ENCODE results near the gene RPH3AL.

GRCh38 chr17:323721-324571, 28.7 kb downstream of the RPH3AL start:
- TF ChIP-seq POLR2AphosphoS5 (IDR thresholded peaks at IDR 0.05), result no peak
- TF ChIP-seq, protein P1, sequence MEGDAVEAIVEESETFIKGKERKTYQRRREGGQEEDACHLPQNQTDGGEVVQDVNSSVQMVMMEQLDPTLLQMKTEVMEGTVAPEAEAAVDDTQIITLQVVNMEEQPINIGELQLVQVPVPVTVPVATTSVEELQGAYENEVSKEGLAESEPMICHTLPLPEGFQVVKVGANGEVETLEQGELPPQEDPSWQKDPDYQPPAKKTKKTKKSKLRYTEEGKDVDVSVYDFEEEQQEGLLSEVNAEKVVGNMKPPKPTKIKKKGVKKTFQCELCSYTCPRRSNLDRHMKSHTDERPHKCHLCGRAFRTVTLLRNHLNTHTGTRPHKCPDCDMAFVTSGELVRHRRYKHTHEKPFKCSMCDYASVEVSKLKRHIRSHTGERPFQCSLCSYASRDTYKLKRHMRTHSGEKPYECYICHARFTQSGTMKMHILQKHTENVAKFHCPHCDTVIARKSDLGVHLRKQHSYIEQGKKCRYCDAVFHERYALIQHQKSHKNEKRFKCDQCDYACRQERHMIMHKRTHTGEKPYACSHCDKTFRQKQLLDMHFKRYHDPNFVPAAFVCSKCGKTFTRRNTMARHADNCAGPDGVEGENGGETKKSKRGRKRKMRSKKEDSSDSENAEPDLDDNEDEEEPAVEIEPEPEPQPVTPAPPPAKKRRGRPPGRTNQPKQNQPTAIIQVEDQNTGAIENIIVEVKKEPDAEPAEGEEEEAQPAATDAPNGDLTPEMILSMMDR (IDR thresholded peaks at IDR 0.05), result no peak
- no peak for TF ChIP-seq POLR2A (IDR thresholded peaks at IDR 0.05)

Measured in prostate gland (tissue), 2 donors.